Measurements from ENCODE around the gene MED15. TPM values are rescaled to one million over a fixed set of nuclear protein-coding genes. Genes with fewer than 3 reads are reported as not detected.

The MED15 gene
- total RNA-seq, 1 donor from 2014 or later = 11.4 TPM

DNA sequence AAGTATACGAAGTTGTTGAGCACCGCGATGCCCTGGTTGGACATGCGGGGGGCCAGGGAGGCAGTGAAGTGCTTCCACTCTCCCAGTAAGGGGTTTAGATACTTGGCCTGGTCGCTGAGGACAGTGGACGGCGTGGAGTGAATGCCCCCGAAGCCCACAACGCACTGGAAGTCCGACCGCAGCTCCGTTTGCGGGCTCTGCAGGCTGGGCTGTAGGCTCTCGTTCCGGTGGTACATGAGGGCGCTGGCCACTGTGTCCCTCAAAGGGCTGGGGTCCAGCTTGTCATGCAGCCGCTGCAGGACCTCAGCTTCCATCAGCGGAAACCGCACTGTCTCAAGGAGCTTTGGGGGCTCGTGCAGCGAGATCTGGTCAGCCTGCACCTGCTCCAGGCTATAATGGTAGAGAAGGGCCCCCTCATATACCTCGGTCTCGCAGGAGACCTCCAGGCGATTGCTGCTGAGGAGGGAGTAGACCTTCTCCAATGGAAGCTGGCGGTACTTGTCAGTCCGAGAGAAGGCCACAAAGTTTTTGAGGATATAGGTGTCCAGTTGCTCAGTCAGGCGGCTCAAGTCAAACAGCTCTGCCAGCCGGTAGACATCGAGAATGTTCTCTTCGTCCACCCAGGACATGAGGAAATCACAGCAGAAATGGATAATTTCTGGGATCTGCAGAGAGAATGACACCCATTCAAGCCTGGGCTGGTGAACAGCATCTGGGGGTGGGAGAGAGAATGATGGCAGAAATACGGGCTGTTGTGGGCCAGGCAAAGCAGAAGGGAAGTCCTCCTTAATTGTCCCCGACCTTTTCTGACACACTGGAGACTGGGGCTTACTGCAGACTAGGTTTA is 42.3 kb upstream of the MED15 start:
- Histone ChIP-seq H3K4me1 (peaks cover under 1% of the 10 kb centered on the region), H2AFZ (replicated peaks) (no peak overlapping the region), H3K4me2 (no peak overlapping the region), H4K20me1 (ENCODE audit: low read depth) (peaks cover 1% of the 10 kb centered on the region), H3K27ac (no peak overlapping the region), H3K9me3 (ENCODE audit: low read depth) (no peaks in the 10 kb centered on the region), H3K36me3 (no peaks in the 10 kb centered on the region), H3K79me2 (ENCODE audit: low read depth) (no peaks in the 10 kb centered on the region), H3K9ac (no peak overlapping the region), H3K27me3 (no peaks in the 10 kb centered on the region), H3F3A (ENCODE audit: low read depth) (peaks cover under 1% of the 10 kb centered on the region), H3K4me3 (no peak overlapping the region)
- no peak for TF ChIP-seq EZH2 (IDR thresholded peaks at IDR 0.05)
- TF ChIP-seq, protein P1, sequence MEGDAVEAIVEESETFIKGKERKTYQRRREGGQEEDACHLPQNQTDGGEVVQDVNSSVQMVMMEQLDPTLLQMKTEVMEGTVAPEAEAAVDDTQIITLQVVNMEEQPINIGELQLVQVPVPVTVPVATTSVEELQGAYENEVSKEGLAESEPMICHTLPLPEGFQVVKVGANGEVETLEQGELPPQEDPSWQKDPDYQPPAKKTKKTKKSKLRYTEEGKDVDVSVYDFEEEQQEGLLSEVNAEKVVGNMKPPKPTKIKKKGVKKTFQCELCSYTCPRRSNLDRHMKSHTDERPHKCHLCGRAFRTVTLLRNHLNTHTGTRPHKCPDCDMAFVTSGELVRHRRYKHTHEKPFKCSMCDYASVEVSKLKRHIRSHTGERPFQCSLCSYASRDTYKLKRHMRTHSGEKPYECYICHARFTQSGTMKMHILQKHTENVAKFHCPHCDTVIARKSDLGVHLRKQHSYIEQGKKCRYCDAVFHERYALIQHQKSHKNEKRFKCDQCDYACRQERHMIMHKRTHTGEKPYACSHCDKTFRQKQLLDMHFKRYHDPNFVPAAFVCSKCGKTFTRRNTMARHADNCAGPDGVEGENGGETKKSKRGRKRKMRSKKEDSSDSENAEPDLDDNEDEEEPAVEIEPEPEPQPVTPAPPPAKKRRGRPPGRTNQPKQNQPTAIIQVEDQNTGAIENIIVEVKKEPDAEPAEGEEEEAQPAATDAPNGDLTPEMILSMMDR (IDR thresholded peaks at IDR 0.05) = no peak
- TF ChIP-seq EZH2phosphoT487 (IDR thresholded peaks at IDR 0.05) = no peak
- no peaks in the 10 kb centered on the region for H3K9me3 Mint-ChIP-seq
- peaks cover 4% of the 10 kb centered on the region for H3K27me3 Mint-ChIP-seq (ENCODE audit: insufficient read depth, low read depth)
- no peak overlapping the region for H3K4me3 Mint-ChIP-seq
- no peak for DNase-seq (ENCODE audit: low spot score)
- H3K36me3 Mint-ChIP-seq = peaks cover 21% of the 10 kb centered on the region
- peaks cover 4% of the 10 kb centered on the region for H3K4me1 Mint-ChIP-seq
- H3K27ac Mint-ChIP-seq = no peak overlapping the region

DNA sequence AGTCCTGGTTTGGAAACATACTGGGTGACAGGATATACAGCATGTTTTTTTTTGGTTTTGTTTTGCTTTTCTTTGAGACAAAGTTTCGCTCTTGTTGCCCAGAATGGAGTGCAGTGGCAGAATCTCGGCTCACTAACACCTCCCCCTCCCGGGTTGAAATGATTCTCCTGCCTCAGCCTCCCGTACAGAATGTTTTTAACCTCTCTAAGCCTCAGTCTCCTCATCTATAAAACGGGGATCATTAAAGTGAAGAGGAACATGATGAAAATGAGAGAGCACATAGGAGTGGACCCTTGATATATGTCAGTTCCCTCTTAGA is 41.7 kb upstream of the MED15 start:
- TF ChIP-seq, protein P1 (IDR thresholded peaks at IDR 0.05) = no peak
- TF ChIP-seq EZH2 (IDR thresholded peaks at IDR 0.05) (no peak), EZH2phosphoT487 (IDR thresholded peaks at IDR 0.05) (no peak)
- peaks cover 25% of the 10 kb centered on the region for H3K36me3 Mint-ChIP-seq
- Histone ChIP-seq H3K4me3 (no peak overlapping the region), H4K20me1 (ENCODE audit: low read depth) (no peaks in the 10 kb centered on the region), H3K9ac (no peak overlapping the region), H3K27me3 (no peaks in the 10 kb centered on the region), H3K27ac (no peak overlapping the region), H3K4me1 (no peaks in the 10 kb centered on the region), H3F3A (ENCODE audit: low read depth) (no peaks in the 10 kb centered on the region), H3K36me3 (no peaks in the 10 kb centered on the region), H3K9me3 (ENCODE audit: low read depth) (no peaks in the 10 kb centered on the region), H3K79me2 (ENCODE audit: low read depth) (no peaks in the 10 kb centered on the region), H3K4me2 (no peak overlapping the region), H2AFZ (replicated peaks) (no peak overlapping the region)
- no peak overlapping the region for H3K27ac Mint-ChIP-seq
- DNase-seq (ENCODE audit: low spot score) = no peak
- peaks cover 3% of the 10 kb centered on the region for H3K4me1 Mint-ChIP-seq
- H3K4me3 Mint-ChIP-seq = no peak overlapping the region
- H3K27me3 Mint-ChIP-seq (ENCODE audit: insufficient read depth, low read depth) = peaks cover 4% of the 10 kb centered on the region
- no peaks in the 10 kb centered on the region for H3K9me3 Mint-ChIP-seq

DNA sequence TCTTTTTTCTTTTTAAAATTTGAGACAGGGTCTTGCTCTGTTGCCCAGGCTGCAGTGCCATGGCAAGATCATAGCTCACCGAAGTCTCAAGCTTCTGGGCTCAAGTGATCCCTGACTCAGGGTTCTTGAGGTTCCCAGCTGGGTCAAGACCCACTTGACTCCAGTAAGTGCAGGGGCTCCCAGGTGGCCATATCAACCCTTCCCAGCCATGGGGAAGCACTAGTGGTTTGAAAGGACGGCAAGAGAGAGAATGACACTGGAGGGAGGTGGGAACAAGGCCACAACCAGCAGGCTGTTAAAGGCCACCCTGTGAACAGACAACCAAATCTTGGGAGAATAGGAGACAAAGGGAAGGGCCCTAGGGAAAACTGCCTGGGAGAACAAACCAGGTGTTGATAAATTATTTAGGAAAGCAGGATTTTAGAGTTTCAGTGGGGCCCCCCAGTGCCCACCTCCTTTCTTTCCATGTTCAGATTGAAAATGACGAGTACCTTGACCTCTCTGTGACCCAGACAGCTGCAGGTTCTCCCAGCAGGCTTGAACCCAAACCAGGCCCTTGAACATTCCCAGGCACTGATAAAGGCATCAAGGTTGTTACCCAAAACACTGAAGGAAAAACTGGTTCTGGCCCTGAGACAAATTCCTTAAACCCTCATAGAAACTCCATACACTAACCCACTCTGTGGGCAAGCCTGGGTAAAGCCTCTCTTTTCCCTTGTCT is 40.6 kb upstream of the MED15 start:
- DNase-seq (ENCODE audit: low spot score) = no peak
- Histone ChIP-seq H3F3A (ENCODE audit: low read depth) (no peaks in the 10 kb centered on the region), H3K27me3 (no peaks in the 10 kb centered on the region), H3K9me3 (ENCODE audit: low read depth) (no peaks in the 10 kb centered on the region), H4K20me1 (ENCODE audit: low read depth) (no peaks in the 10 kb centered on the region), H2AFZ (replicated peaks) (no peak overlapping the region), H3K9ac (no peak overlapping the region), H3K4me3 (no peak overlapping the region), H3K79me2 (ENCODE audit: low read depth) (no peaks in the 10 kb centered on the region), H3K27ac (no peak overlapping the region), H3K4me1 (no peaks in the 10 kb centered on the region), H3K36me3 (no peaks in the 10 kb centered on the region), H3K4me2 (no peak overlapping the region)
- Mint-ChIP-seq H3K4me1 (no peaks in the 10 kb centered on the region), H3K9me3 (no peaks in the 10 kb centered on the region), H3K27ac (no peak overlapping the region), H3K36me3 (peaks cover 27% of the 10 kb centered on the region), H3K27me3 (ENCODE audit: insufficient read depth, low read depth) (no peaks in the 10 kb centered on the region), H3K4me3 (no peak overlapping the region)
- no peak for TF ChIP-seq EZH2 (IDR thresholded peaks at IDR 0.05)
- TF ChIP-seq, protein P1 (IDR thresholded peaks at IDR 0.05) = no peak
- TF ChIP-seq EZH2phosphoT487 (IDR thresholded peaks at IDR 0.05) = no peak

Measured in neural progenitor cell (in vitro differentiated cells).